ENCODE results near the gene MBOAT1.

Gene MBOAT1

DNA sequence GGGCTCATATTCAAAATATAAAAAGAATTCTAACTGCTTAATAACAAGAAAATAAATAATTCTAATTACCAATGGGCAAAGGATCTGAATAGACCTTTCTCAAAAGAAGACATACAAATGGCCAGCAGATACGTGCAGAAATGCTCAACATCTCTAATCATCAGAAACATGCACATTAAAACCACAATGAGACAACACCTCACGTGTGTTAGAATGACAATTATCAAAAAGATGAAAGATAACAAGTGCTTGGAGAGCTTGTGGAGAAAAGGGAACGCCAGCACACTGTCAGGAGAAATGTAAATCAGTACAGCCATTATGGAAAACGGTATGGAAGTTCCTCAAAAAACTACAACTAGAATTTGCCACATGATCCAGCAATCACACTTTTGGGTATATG, 53.6 kb downstream of the MBOAT1 start (continued):
- no peak for TF ChIP-seq ZNF785 (tag by site-specific recombination; IDR thresholded peaks at IDR 0.05)
- TF ChIP-seq ZNF621 (tag by site-specific recombination; IDR thresholded peaks at IDR 0.05) = no peak

- H3K9me3 ChIP-seq (ENCODE audit: control insufficient read depth, insufficient read depth, low read depth, low read length) = no peaks in the 10 kb centered on the region
- H3K27ac ChIP-seq (ENCODE audit: extremely low read depth, low read depth, low read length) = no peak overlapping the region
- H3K4me3 ChIP-seq (ENCODE audit: low read depth, low read length) = no peak overlapping the region
- TF ChIP-seq, protein P1, sequence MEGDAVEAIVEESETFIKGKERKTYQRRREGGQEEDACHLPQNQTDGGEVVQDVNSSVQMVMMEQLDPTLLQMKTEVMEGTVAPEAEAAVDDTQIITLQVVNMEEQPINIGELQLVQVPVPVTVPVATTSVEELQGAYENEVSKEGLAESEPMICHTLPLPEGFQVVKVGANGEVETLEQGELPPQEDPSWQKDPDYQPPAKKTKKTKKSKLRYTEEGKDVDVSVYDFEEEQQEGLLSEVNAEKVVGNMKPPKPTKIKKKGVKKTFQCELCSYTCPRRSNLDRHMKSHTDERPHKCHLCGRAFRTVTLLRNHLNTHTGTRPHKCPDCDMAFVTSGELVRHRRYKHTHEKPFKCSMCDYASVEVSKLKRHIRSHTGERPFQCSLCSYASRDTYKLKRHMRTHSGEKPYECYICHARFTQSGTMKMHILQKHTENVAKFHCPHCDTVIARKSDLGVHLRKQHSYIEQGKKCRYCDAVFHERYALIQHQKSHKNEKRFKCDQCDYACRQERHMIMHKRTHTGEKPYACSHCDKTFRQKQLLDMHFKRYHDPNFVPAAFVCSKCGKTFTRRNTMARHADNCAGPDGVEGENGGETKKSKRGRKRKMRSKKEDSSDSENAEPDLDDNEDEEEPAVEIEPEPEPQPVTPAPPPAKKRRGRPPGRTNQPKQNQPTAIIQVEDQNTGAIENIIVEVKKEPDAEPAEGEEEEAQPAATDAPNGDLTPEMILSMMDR (tag by site-specific recombination; IDR thresholded peaks at IDR 0.05) = no peak
- no peaks in the 10 kb centered on the region for H3K4me1 ChIP-seq (ENCODE audit: control insufficient read depth, insufficient read depth, low read length)
- POLR2A ChIA-PET = no interaction called here
- H3K36me3 ChIP-seq (ENCODE audit: control insufficient read depth in 2 of 2, insufficient read depth in 1 of 2, low read length in 2 of 2) = no peaks in the 10 kb centered on the region
- CTCF ChIA-PET = interaction anchor here (0.6 to 1.5 kb wide), 3 partner anchors 9 to 30 kb away, joined by 3 to 10 read pairs (median 8); no protein-coding TSS in a partner anchor
Measured at GRCh38 chr6:20156824-20157223, 55.4 kb downstream of the MBOAT1 start.

- Histone ChIP-seq H3K4me1 (ENCODE audit: control insufficient read depth, insufficient read depth, low read length) (no peaks in the 10 kb centered on the region), H3K4me3 (ENCODE audit: low read depth, low read length) (no peak overlapping the region), H3K9me3 (ENCODE audit: control insufficient read depth, insufficient read depth, low read depth, low read length) (no peaks in the 10 kb centered on the region), H3K36me3 (ENCODE audit: control insufficient read depth in 2 of 2, insufficient read depth in 1 of 2, low read length in 2 of 2) (no peaks in the 10 kb centered on the region), H3K27ac (ENCODE audit: extremely low read depth, low read depth, low read length) (no peak overlapping the region)
- TF ChIP-seq ZNF366 (tag by site-specific recombination; conservative IDR thresholded peaks at IDR 0.05) (no peak), ZNF654 (tag by site-specific recombination; IDR thresholded peaks at IDR 0.05; ENCODE audit: low read depth) (no peak), ZNF561 (tag by site-specific recombination; IDR thresholded peaks at IDR 0.05; ENCODE audit: borderline replicate concordance) (no peak), ZNF202 (tag by site-specific recombination; IDR thresholded peaks at IDR 0.05; ENCODE audit: borderline replicate concordance) (no peak), ZNF488 (tag by site-specific recombination; IDR thresholded peaks at IDR 0.05) (no peak), ZNF692 (tag by site-specific recombination; IDR thresholded peaks at IDR 0.05) (no peak), ZNF292 (tag by site-specific recombination; IDR thresholded peaks at IDR 0.05; ENCODE audit: borderline replicate concordance, low read depth) (no peak), ZNF610 (tag by site-specific recombination; IDR thresholded peaks at IDR 0.05; ENCODE audit: borderline replicate concordance) (no peak), ZNF707 (tag by site-specific recombination; IDR thresholded peaks at IDR 0.05) (no peak), BCL11B (tag by site-specific recombination; IDR thresholded peaks at IDR 0.05; ENCODE audit: low read depth) (no peak), ZNF768 (tag by site-specific recombination; IDR thresholded peaks at IDR 0.05) (no peak), ZNF621 (tag by site-specific recombination; IDR thresholded peaks at IDR 0.05) (no peak), ZNF311 (tag by site-specific recombination; IDR thresholded peaks at IDR 0.05; ENCODE audit: borderline replicate concordance) (no peak), ZNF184 (tag by site-specific recombination; IDR thresholded peaks at IDR 0.05) (no peak), WT1 (tag by site-specific recombination; IDR thresholded peaks at IDR 0.05) (no peak), ZNF501 (tag by site-specific recombination; IDR thresholded peaks at IDR 0.05) (no peak), IKZF3 (tag by site-specific recombination; IDR thresholded peaks at IDR 0.05) (no peak), GLI4 (tag by site-specific recombination; IDR thresholded peaks at IDR 0.05) (no peak)
- TF ChIP-seq, protein P2, sequence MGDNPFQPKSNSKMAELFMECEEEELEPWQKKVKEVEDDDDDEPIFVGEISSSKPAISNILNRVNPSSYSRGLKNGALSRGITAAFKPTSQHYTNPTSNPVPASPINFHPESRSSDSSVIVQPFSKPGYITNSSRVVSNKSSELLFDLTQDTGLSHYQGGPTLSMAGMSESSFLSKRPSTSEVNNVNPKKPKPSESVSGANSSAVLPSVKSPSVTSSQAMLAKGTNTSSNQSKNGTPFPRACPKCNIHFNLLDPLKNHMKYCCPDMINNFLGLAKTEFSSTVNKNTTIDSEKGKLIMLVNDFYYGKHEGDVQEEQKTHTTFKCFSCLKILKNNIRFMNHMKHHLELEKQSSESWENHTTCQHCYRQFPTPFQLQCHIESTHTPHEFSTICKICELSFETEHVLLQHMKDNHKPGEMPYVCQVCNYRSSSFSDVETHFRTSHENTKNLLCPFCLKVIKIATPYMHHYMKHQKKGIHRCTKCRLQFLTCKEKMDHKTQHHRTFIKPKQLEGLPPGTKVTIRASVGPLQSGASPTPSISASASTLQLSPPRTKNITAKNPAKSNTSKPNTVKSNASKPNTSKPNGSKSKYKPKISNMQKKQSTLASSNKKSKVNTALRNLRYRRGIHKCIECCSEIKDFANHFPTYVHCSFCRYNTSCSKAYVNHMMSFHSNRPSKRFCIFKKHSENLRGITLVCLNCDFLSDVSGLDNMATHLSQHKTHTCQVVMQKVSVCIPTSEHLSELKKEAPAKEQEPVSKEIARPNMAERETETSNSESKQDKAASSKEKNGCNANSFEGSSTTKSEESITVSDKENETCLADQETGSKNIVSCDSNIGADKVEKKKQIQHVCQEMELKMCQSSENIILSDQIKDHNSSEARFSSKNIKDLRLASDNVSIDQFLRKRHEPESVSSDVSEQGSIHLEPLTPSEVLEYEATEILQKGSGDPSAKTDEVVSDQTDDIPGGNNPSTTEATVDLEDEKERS (tag by site-specific recombination; IDR thresholded peaks at IDR 0.05) = no peak
- TF ChIP-seq, protein P1 (tag by site-specific recombination; IDR thresholded peaks at IDR 0.05) = no peak
- ChIA-PET CTCF (interaction anchor here (1.9 kb wide), 1 partner anchor 29 kb away, joined by 10 read pairs; no protein-coding TSS in a partner anchor), POLR2A (interaction anchor here (0.6 kb wide), 1 partner anchor 226 kb away, joined by 4 read pairs; no protein-coding TSS in a partner anchor)
Measured at GRCh38 chr6:20154753-20155152, 57.5 kb downstream of the MBOAT1 start.

All from HEK293 (cell line).